ENCODE measurements around the gene POLN. TPM values are rescaled to one million over a fixed set of nuclear protein-coding genes. Genes with fewer than 3 reads are reported as not detected.

POLN gene
- total and polyA plus RNA-seq, 2 of the 4 experiments (the other 2 are of a cell fraction), result 0.63 to 0.72 TPM

DNA sequence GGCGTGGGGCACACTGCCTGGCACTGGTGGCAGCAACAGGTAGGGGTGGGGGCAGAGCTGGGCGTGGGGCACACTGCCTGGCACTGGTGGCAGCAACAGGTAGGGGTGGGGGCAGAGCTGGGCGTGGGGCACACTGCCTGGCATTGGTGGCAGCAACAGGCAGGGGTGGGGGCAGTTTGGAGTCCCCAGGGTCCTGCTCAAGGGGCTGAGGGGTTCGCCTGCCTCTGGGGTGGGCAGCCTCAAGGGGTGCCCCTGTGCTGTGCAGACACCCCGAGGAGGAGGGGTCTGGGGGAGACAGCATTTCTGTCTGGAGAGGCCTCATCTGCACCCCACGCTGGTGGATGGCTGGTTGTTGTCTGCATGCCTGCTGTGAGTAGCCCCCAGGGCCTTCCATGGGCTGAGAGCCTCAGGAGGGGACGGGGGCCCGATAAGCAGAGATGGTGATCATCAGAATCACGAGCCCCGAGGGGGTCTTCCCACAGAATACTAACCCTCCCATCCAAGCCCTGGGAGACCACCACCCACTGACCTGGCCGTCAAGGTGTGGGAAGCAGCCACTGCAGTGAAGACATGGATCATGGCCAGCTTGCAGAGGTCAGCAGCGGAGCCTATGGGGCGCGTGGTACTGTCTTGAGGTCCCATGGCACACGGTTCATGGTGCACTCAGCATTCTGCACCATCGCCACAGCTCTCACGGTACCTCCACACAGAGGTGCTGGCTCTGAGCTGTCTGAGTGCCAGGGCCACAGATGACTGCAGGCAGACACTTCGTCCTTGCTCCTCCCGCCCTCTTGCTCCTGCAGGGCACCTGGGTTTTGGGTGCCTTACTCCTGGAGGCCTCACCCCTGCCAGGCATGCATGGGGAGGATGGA is 161.3 kb downstream of the POLN start:
- Histone ChIP-seq H3K18ac (ENCODE audit: low read depth, low read length) (no peak overlapping the region), H2BK20ac (ENCODE audit: low read depth, low read length) (no peak overlapping the region), H2AK9ac (replicated peaks; ENCODE audit: low read depth, low read length, poor library complexity) (no peak overlapping the region), H4K20me1 (ENCODE audit: insufficient read depth, low read length) (no peaks in the 10 kb centered on the region), H3K14ac (replicated peaks; ENCODE audit: low read depth, low read length) (no peak overlapping the region), H3K4me3 (ENCODE audit: insufficient read depth, low read depth, low read length) (no peak overlapping the region), H3K27ac (ENCODE audit: insufficient read depth, low read length) (no peak overlapping the region), H4K5ac (ENCODE audit: low read depth, low read length) (no peak overlapping the region), H2BK15ac (ENCODE audit: low read depth, low read length) (no peak overlapping the region), H3K4me1 (ENCODE audit: control insufficient read depth, insufficient read depth, low read length) (no peaks in the 10 kb centered on the region), H3K56ac (ENCODE audit: extremely low read depth, insufficient read depth, low read length) (no peak overlapping the region), H4K91ac (ENCODE audit: insufficient read depth, low read depth, low read length) (no peak overlapping the region), H3K36me3 (ENCODE audit: control insufficient read depth, insufficient read depth, low read length) (no peaks in the 10 kb centered on the region), H3K9ac (ENCODE audit: low read depth, low read length) (no peak overlapping the region), H3K79me1 (ENCODE audit: low read depth in 1 of 2, low read length in 2 of 2) (no peaks in the 10 kb centered on the region), H2AFZ (replicated peaks; ENCODE audit: low read length, poor library complexity) (peak overlapping the region; percentile 33), H2BK5ac (ENCODE audit: low read depth, low read length, poor library complexity, severe bottlenecking) (no peak overlapping the region), H3K27me3 (ENCODE audit: control insufficient read depth, insufficient read depth, low read length) (peaks cover 31% of the 10 kb centered on the region), H3K9me3 (ENCODE audit: control insufficient read depth, insufficient read depth, low read length) (no peaks in the 10 kb centered on the region), H3K23ac (ENCODE audit: low read depth, low read length) (no peak overlapping the region), H3K9me1 (ENCODE audit: insufficient read depth, low read length) (no peaks in the 10 kb centered on the region), H2AK5ac (ENCODE audit: low read depth, low read length) (no peak overlapping the region), H3K4me2 (ENCODE audit: low read depth, low read length) (no peak overlapping the region), H3K4ac (ENCODE audit: low read depth, low read length) (no peak overlapping the region), H4K8ac (ENCODE audit: low read depth in 2 of 2, low read length in 2 of 2) (no peak overlapping the region), H2BK120ac (ENCODE audit: low read depth, low read length) (no peak overlapping the region)
- DNase-seq (no peak), ATAC-seq (ENCODE audit: low read depth) (no peak)
- intact Hi-C loops (cut with micrococcal nuclease), result no loop called here
- dilution Hi-C loops (cut with HindIII; ENCODE audit: low sequenced_read_pairs, unreplicated experiment), result no loop called here
- CTCF ChIA-PET, result no interaction called here
- POLR2A ChIA-PET (ENCODE audit: unreplicated experiment), result no interaction called here
- in situ Hi-C loops (cut with MboI; ENCODE audit: low sequenced_read_pairs), result no loop called here
- 93% methylated on average over 6 of the region's 19 CpGs; no CpG with 5 or more reads in 1 of the 2 experiments for WGBS, 2 experiments (ENCODE audit: extremely low coverage in 2 of 2, insufficient read length in 1 of 2)
- TF ChIP-seq NFE2L2 (IDR thresholded peaks at IDR 0.05; ENCODE audit: low read depth, low read length) (no peak), ELK1 (IDR thresholded peaks at IDR 0.05; ENCODE audit: borderline replicate concordance, low read depth, low read length) (no peak), RAD21 (IDR thresholded peaks at IDR 0.05; ENCODE audit: low read length) (no peak)
- BruUV-seq (replicated peaks), result no TSS peak

Measured in IMR-90 (cell line).